ENCODE results near the gene UNC119. TPM values are rescaled to one million over a fixed set of nuclear protein-coding genes. Genes with fewer than 3 reads are reported as not detected.

Gene UNC119
- total RNA-seq, 1 donor from 2014 or later = 16.0 TPM

DNA sequence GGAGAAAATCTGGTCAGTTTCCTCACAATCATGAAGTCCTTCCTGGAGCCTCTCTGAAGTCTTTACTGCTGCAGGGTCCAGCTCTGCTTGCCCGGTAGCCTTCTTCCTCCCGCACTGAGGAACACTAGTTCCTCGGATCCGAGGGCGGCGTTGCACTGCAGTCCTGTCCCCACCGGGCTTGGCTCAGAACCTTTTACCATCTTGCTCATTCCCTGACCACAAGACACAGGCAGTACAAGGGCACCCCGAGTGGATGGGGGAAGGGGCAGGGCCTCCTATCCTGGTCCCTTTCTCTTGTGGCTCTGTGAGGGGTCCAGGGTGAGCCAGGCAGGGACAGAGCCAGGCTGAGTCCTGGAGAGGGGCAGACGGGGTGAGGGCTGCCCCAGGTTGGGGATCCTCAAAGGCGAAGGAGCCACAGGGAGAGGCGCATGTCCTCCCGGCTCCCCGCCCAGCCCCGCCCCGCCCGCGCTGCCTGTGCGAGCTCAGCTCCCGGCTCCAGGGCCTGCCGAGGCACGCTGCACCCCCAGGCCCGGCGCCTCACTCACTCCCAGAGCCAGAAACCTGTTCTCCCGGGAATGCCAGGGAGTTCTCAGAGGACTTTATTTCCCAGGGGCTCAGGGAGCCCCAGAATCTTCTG is 44.7 kb downstream of the UNC119 start:
- intact Hi-C loops (cut with DNase I) = no loop called here
- DNase-seq (ENCODE audit: low spot score) = no peak

DNA sequence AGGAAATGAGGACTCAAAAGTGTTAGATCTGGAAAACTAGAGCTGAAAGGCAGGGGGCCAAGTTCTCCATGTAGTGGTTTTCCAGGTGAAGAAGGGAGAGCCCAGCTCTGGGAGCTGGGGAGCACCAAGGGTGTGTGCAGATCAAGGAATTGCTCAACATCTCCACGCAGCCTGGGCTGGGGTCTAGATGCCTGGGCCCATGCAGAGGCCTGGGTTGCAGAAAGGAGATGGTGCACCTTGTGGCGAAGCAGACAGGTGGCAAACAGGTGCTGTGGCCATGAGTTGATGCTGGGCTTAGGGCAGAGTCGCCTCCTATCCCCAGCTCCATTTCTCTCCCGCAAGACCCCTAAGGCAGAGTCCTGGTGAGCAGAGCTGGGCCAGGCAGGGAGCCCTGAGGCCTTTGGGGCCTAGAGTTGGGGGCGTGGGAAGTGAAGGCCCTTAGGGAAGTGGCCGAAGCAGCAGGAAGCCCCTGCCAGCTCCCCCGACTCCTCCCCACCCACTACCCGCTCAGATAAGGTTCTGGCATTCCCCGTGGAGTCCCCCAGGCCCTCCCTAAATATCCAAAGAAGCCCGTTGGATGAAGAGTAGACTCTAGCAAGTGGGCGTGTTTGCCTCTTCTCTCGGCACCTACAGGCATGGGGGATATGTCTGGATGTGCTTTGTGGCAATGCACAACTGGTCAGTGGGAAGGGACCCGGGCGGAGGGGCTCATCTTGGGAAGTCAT is 45.5 kb downstream of the UNC119 start:
- DNase-seq (ENCODE audit: low spot score) = no peak

DNA sequence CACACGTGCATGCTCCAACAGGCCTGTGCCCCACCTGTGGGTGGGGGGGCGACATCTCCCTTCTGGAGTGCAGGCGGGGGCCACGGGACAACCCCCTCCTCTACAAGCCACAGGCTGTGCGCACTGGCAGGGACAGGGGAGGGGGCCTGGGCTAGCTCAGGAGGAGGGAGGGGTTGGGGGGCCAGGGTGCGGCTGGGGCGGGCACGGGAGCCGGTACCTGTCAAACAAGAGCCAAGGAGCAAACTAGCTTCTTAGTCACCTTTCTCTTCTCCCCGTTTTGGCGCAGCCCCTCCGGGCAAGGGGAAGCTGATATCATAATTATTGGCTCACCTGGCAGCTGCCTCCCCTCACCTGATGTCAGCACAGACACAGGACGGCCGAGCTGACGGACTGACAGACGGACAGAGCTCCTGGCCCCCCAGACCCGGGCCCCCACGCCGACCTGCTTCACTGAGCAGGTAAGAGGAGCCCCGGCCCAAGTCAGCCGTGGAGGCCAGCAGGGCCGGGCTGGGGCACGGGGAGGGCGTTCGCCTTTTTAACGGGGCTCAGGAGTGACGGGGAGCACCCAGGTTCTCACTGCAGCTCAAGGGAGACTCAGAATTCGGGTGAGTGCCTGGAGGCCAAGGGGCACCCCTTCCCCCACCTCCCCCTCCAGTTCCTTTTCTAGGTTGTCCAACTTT is 46.3 kb downstream of the UNC119 start, which contains the start of gene FOXN1:
FOXN1 (plus strand) TSS at position 363 of the 680 bp plus-strand sequence. CDS start 17,622 bp downstream, outside the sequence.
- intact Hi-C loops (cut with DNase I) = no loop called here
- DNase-seq (ENCODE audit: low spot score) = no peak

More for the DNA sequence above, 45.5 kb downstream of the UNC119 start:
- intact Hi-C loops (cut with DNase I) = no loop called here

DNA sequence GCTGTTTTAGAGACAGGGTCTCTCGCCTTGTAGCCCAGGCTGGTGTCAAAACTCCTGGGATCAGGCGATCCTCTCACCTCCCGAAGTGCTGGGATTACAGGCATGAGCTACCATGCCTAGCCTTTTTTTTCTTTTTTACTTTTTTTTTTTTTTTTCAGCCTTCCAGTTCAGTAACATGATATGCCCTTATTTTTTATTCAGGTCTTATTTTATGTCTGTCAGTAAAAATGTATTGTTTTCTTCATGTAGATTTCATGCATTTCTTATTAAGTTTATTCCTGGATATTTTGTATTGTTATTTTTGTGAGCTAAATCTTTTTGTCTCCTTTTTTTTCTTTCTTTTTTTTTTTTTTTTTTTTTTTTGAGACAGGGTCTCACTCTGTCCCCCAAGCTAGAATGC is 49.0 kb downstream of the UNC119 start:
- DNase-seq (ENCODE audit: low spot score) = no peak
- intact Hi-C loops (cut with DNase I) = no loop called here

DNA sequence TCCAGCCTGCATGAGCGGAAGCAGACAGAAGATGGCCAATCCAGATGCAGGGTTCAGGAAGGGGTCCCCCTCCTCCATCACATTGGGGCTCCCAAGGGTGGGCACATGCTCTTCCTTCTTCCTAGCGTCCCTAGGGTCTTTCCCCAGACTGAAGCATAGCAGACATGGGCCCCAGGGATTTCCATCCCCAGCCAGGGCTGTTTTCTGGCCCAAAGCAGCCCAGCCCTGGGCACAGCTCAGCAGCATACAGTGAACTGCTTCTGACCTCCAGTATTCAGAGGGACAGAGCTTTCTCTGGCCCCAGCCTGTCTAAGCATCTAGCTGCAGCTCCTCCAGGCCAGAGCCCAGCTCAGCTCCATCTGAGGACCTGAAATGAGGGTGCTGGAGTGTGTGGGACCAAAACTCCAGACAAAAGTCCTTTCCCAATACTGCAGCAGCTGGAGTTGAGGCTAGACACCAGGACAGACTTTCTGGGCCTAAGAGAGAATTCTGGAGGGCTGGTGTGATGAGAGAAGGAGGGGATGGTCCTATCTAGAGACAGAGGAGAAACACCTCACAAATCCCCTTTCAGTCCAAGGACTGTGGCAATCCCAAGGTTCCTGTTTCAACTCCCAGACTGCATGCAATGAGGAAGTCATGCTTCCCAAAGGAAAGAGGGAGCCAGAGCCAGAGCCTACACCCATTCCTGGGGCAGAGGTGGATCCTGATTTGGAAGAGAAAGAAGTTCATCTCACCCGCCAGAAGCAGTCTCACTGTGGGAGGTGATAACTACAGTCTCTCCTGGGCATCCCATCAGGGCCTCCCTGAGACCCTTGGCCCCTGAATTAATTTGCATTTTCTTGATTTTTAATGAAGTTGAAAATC is 50.8 kb downstream of the UNC119 start:
- DNase-seq (ENCODE audit: low spot score) = no peak

DNA sequence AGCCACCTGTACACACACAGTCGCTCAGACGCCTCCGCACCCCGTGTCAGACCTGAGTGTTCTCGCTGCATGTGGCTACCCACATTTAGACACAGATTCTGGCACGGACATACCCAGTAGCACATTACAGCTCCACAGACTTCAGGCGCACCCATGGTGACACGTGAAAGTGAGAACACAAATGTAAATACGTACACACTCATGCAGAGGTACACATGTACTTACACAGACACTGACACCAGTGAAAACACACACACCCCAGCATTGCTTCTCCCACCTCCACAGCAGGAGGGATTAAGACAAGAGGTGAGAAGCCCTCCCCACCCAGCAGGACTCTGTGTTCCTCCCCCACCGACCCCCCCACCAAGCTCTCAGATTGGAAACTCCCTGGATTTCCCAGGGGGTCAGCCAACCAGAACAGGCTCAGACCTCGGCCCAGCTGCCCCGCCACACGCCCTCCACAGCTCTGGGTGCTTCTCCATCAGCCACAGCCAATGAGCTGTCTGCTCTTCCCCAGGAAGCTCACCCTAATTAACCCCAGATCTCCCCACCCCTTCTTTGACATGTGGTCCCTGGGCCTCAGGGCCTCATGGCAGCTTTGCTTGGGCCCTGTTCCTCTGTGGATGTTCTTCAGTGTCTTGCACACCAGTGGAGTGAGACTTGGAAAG is 51.6 kb downstream of the UNC119 start:
- intact Hi-C loops (cut with DNase I) = no loop called here
- no peak for DNase-seq (ENCODE audit: low spot score)

More for the DNA sequence above, 50.8 kb downstream of the UNC119 start:
- intact Hi-C loops (cut with DNase I) = no loop called here

DNA sequence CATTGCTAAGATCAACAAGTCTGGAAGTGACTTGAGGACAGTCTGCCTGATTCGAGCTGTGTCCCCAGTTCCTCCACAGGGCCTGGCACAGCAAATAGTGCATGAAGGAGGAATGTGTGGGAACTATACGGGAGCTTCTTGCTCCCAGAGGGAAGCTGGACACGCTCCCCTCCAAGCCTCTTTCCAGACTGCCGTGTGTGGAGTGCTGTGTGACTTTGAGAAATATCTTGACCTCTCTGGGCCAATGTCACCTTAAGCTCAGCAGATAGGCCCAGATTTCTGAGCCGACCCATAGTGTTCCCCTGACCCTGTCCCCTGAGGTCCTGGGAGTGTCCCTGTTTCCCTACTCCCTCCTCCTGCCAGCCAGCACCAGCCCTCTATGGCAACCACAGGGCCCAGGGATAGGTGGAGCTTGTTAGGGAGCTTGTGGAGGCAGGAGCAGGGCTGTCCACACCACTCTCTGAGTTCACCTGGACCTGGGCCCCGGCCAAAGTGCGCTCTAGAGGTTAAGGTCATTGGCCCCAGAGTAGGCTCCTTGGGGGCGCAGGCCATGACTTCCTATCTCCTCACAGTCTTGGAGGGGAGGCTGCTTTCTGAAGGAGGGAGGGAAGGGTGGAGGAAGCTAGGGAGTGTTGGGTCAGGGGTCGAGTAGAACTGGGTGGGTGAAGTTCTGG is 52.6 kb downstream of the UNC119 start:
- intact Hi-C loops (cut with DNase I) = no loop called here
- no peak for DNase-seq (ENCODE audit: low spot score)

DNA sequence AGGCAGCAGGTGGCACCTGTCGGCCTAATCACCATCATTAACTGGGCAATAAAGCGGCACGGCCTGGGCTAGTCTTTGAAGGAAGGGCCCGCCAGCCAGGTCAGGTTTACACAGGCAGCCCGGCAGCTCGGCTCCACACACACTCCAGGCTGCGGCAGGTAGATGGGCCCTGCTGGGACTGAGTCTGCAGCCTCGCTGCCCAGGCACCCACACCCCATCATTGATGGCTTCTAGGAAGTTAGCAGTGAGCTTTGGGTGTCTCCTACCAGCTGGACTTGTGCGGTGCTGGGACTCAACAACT is 53.1 kb downstream of the UNC119 start:
- no peak for DNase-seq (ENCODE audit: low spot score)
- intact Hi-C loops (cut with DNase I) = no loop called here

DNA sequence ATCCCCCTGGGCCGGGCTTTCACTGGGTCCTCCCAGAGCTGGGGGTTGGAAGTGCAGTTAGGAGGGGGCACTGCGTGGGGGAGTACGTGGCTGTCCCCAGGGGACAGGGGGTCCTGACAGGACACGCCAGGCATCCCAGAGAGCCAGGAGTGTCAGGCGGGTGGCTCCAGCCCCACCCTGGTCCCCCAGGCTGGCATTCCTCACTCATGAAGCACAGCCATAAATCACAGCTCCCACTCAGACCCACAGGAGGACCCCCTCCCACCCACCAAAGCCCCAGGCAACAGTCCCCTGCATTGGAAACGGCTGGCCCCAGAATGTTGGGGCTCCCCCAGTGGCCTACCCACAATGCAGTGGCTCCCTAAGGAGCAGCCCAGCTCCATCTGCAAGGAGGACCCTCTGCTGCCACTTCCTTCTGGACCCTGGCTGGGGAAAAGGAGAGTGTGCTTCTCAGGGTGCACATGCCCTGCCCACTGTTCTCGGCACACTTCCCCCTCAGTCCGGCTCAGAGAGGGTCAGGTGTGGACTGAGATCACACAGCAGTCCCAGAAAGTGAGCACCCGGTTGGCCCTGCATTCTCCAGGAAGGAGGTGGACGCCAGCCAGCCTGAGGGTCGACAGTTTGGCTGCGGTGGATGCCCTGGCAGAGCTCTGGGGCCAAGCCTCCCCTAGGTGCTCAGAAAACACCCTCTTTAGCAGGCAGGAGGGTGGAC is 53.6 kb downstream of the UNC119 start:
- intact Hi-C loops (cut with DNase I) = no loop called here
- no peak for DNase-seq (ENCODE audit: low spot score)

DNA sequence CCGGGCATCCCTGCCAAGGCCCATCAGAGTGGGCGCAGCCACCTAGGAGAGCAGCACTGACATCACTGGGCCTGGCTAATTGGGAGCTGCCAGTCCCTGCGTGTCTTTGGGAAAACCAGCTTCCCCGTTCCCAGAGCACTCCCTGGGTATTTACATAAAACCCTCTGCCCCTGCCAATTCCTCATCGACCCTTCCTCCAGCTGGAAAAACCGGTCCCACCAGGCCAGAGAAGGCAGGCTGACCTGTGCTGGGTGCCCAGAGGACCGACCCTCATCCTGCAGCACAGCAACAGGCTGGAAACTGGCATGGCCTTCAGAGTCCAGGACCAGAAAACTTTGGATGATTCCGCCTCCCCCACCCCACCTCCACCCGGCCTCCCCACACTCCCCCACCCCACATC is 54.5 kb downstream of the UNC119 start:
- intact Hi-C loops (cut with DNase I) = loop anchor here (2.0 kb wide), 1 partner anchor 41 kb away; no protein-coding TSS in a partner anchor
- DNase-seq (ENCODE audit: low spot score) = no peak

Other genes with a start within 250 kb of the UNC119 start
- gene TMEM97, start 233.4 kb downstream of the UNC119 start, total RNA-seq = 3.9 TPM
- 17.3 TPM for gene IFT20, start 217.2 kb downstream of the UNC119 start, total RNA-seq
- gene TNFAIP1, start 216.9 kb downstream of the UNC119 start, total RNA-seq = 58.5 TPM
- gene POLDIP2, start 195.1 kb downstream of the UNC119 start, total RNA-seq = 127 TPM
- not detected for gene SEBOX, start 187.4 kb downstream of the UNC119 start, total RNA-seq
- 48.2 TPM for gene VTN, start 182.3 kb downstream of the UNC119 start, total RNA-seq
- gene SARM1, start 180.9 kb downstream of the UNC119 start, total RNA-seq = 10.4 TPM
- gene SLC46A1, start 146.4 kb downstream of the UNC119 start, total RNA-seq = 2.7 TPM
- not detected for gene SLC13A2, start 79.0 kb downstream of the UNC119 start, total RNA-seq
- gene FOXN1, start 46.3 kb downstream of the UNC119 start, total RNA-seq = not detected
- 51.5 TPM for gene PIGS, start 18.9 kb upstream of the UNC119 start, total RNA-seq
- 326 TPM for gene ALDOC, start 24.3 kb upstream of the UNC119 start, total RNA-seq
- gene SPAG5, start 46.4 kb upstream of the UNC119 start, total RNA-seq = 0.78 TPM
- 6.8 TPM for gene RSKR, start 61.6 kb upstream of the UNC119 start, total RNA-seq
- gene BLTP2, start 92.5 kb upstream of the UNC119 start, total RNA-seq = 70.4 TPM
- gene SDF2, start 109.3 kb upstream of the UNC119 start, total RNA-seq = 26.6 TPM
- gene SUPT6H, start 109.6 kb upstream of the UNC119 start, total RNA-seq = 48.4 TPM
- gene PROCA1, start 159.3 kb upstream of the UNC119 start, total RNA-seq = 2.0 TPM
- 15.3 TPM for gene RAB34, start 165.2 kb upstream of the UNC119 start, total RNA-seq
- 725 TPM for gene RPL23A, start 167.4 kb upstream of the UNC119 start, total RNA-seq
- 2.4 TPM for gene TLCD1, start 173.6 kb upstream of the UNC119 start, total RNA-seq
- gene NEK8, start 176.2 kb upstream of the UNC119 start, total RNA-seq = 0.78 TPM
- gene TRAF4, start 191.4 kb upstream of the UNC119 start, total RNA-seq = 2.8 TPM